ENCODE data around the gene ZNF335. TPM values are rescaled to one million over a fixed set of nuclear protein-coding genes. Genes with fewer than 3 reads are reported as not detected.
A peak's percentile ranks its signal among the peaks of the same experiment; 100 is the strongest.
"Not testable (repeated sequence)": the region's sequence is repeated elsewhere in the genome, so short reads cannot be mapped to it uniquely, and the experiment has no call there.

ZNF335 gene
- total RNA-seq, 1 donor from 2014 or later = 49.6 TPM

GRCh38 chr20:45997187-45997586, 25.2 kb upstream of the ZNF335 start:
- TF ChIP-seq CTCF (IDR thresholded peaks at IDR 0.05) = no peak
- DNase-seq = no peak
- ChIA-PET POLR2A (no interaction called here), CTCF (interaction anchor here (1.5 kb wide), 1 partner anchor 27 kb away, joined by 4 read pairs; no protein-coding TSS in a partner anchor)
- Mint-ChIP-seq H3K4me3 (no peak overlapping the region), H3K36me3 (ENCODE audit: low read depth) (no peaks in the 10 kb centered on the region), H3K4me1 (peaks cover 37% of the 10 kb centered on the region), H3K27me3 (peaks cover 13% of the 10 kb centered on the region), H3K27ac (no peak overlapping the region), H3K9me3 (no peaks in the 10 kb centered on the region)
- ATAC-seq (ENCODE audit: low read depth) = no peak
- intact Hi-C loops (cut with micrococcal nuclease) = no loop called here

- H3K4me3 Mint-ChIP-seq; POLR2A ChIA-PET; CTCF ChIA-PET; H3K9me3 Mint-ChIP-seq; ATAC-seq (ENCODE audit: low read depth); DNase-seq; H3K36me3 Mint-ChIP-seq (ENCODE audit: low read depth); intact Hi-C loops (cut with micrococcal nuclease); H3K27ac Mint-ChIP-seq: not testable (repeated sequence)
- Mint-ChIP-seq H3K4me1 (peaks cover 37% of the 10 kb centered on the region), H3K27me3 (peaks cover 13% of the 10 kb centered on the region)
Measured at GRCh38 chr20:45995495-45996097, 23.6 kb upstream of the ZNF335 start.

- ATAC-seq (ENCODE audit: low read depth) (no peak), DNase-seq (no peak)
- intact Hi-C loops (cut with micrococcal nuclease) = no loop called here
- Mint-ChIP-seq H3K36me3 (ENCODE audit: low read depth) (no peaks in the 10 kb centered on the region), H3K4me3 (no peak overlapping the region), H3K4me1 (peaks cover 30% of the 10 kb centered on the region), H3K27me3 (peaks cover 13% of the 10 kb centered on the region), H3K27ac (no peak overlapping the region), H3K9me3 (no peaks in the 10 kb centered on the region)
- CTCF ChIA-PET = no interaction called here
- no peak for TF ChIP-seq CTCF (IDR thresholded peaks at IDR 0.05)
- POLR2A ChIA-PET = no interaction called here
Measured at GRCh38 chr20:45994761-45995493, 22.9 kb upstream of the ZNF335 start.

DNA sequence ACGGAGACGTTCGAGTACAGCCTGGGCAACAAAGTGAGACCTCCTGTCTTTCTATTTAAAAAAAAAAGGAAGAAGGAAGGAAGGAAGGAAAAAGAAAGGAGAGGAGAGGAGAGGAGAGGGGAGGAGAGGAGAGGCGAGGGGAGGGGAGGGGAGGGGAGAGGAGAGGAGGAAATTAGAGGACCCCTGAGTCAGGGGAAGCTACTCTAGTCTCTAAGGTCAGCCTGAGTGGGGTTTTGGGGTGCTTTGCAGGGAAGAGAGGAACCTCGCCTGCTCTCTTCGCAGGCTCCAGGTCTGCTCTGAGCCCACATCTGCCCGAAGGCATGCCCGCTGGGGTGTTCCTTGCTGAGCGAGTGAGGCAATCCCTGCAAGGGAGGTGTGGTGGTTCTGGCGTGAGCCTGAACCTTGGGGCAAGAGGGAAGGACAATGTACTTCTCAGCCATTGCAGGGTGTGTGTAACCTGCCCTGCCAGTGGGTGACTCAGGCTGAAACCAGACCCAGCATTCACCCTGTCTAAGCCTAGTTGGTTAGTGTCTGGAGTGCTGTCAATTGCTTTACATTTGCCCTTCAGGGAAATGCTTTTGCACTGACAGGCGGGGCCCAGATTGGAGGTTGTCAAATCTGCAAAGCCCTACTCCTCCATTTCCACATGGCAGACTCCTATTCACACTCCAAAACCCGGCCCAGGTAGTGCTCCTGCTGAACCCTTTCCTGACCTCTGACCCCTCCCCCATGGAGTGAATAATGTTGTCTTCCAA, 21.4 kb upstream of the ZNF335 start:
- Mint-ChIP-seq H3K27ac (no peak overlapping the region), H3K9me3 (no peaks in the 10 kb centered on the region), H3K36me3 (ENCODE audit: low read depth) (no peaks in the 10 kb centered on the region), H3K4me3 (no peak overlapping the region), H3K4me1 (peaks cover 20% of the 10 kb centered on the region), H3K27me3 (peaks cover 17% of the 10 kb centered on the region)
- DNase-seq = no peak
- ChIA-PET CTCF (no interaction called here), POLR2A (no interaction called here)
- TF ChIP-seq CTCF (IDR thresholded peaks at IDR 0.05) = no peak
- intact Hi-C loops (cut with micrococcal nuclease) = no loop called here
- peak; percentile 50 for ATAC-seq (ENCODE audit: low read depth)

GRCh38 chr20:45991616-45992015, 19.6 kb upstream of the ZNF335 start:
- H3K4me3 Mint-ChIP-seq = no peak overlapping the region
- CTCF ChIA-PET = no interaction called here
- no peak overlapping the region for H3K27ac Mint-ChIP-seq
- no peak for ATAC-seq (ENCODE audit: low read depth)
- peaks cover 13% of the 10 kb centered on the region for H3K27me3 Mint-ChIP-seq
- intact Hi-C loops (cut with micrococcal nuclease) = no loop called here
- no peaks in the 10 kb centered on the region for H3K9me3 Mint-ChIP-seq
- POLR2A ChIA-PET = interaction anchor here (0.6 kb wide), 1 partner anchor 105 kb away, joined by 3 read pairs; no protein-coding TSS in a partner anchor
- peaks cover 14% of the 10 kb centered on the region for H3K4me1 Mint-ChIP-seq
- no peaks in the 10 kb centered on the region for H3K36me3 Mint-ChIP-seq (ENCODE audit: low read depth)
- DNase-seq = no peak
- no peak for TF ChIP-seq CTCF (IDR thresholded peaks at IDR 0.05)

GRCh38 chr20:45988830-45989229, 16.8 kb upstream of the ZNF335 start:
- H3K27ac Mint-ChIP-seq; intact Hi-C loops (cut with micrococcal nuclease); H3K4me3 Mint-ChIP-seq; DNase-seq; H3K36me3 Mint-ChIP-seq (ENCODE audit: low read depth); ATAC-seq (ENCODE audit: low read depth); H3K27me3 Mint-ChIP-seq; H3K9me3 Mint-ChIP-seq: not testable (repeated sequence)
- ChIA-PET CTCF (interaction anchor here (2.7 to 4.2 kb wide), 3 partner anchors 11 to 24 kb away, joined by 13 to 54 read pairs (median 23); no protein-coding TSS in a partner anchor), POLR2A (interaction anchor here (0.7 kb wide), 1 partner anchor 141 kb away, joined by 5 read pairs; no protein-coding TSS in a partner anchor)
- peaks cover 14% of the 10 kb centered on the region for H3K4me1 Mint-ChIP-seq

All from activated B cell treated with CpG ODN at 0.5 μM for 24 hours (primary cell).